PC-3 (cell line): Measurements from ENCODE around the gene ATP1A4. TPM values are rescaled to one million over a fixed set of nuclear protein-coding genes. Genes with fewer than 3 reads are reported as not detected.
A peak's percentile ranks its signal among the peaks of the same experiment; 100 is the strongest.

Experiments used
- ATAC-seq: fragments of 200-7000 bp; cut with Tn5 transposase; 2 replicates; pipeline ENCODE4 v1.9.1; 2020; ENCODE audit warnings: mild to moderate bottlenecking, moderate library complexity
- BruUV-seq: library from RNA; stranded (reverse); fragments of 400-500 nt; replicated peaks from 2 replicates; lab custom pipeline; 2021; lab: Mats Ljungman, UMichigan
- CTCF ChIA-PET: fragments of 300-600 bp; sonication (Branson Sonifier 250); formaldehyde crosslinking; loops from one replicate; lab custom pipeline; 2022; ENCODE audit warnings: antibody characterized with exemption; lab: Charles Lee
- POLR2A ChIA-PET: fragments of 300-600 bp; sonication (Branson Sonifier 250); formaldehyde crosslinking; loops from one replicate; lab custom pipeline; 2022; ENCODE audit warnings: antibody characterized with exemption; ENCODE audit not compliant: unreplicated experiment; lab: Charles Lee
- DNase-seq: peaks from one replicate; pipeline ENCODE4 v3.0.0-alpha.2; 2015
- H2AFZ ChIP-seq: fragments of 300-600 bp; sonication (generic); 2 replicates; pipeline ENCODE4 v1.6.0; 2016; ENCODE audit warnings: antibody characterized with exemption, low read length
- H3F3A ChIP-seq: fragments of 300-600 bp; sonication (generic); one replicate; pipeline ENCODE4 v1.6.0; 2017; ENCODE audit warnings: antibody characterized with exemption, low read length, control low read depth, mild to moderate bottlenecking; ENCODE audit not compliant: unreplicated experiment
- H3K27ac ChIP-seq: fragments of 300-600 bp; sonication (generic); 2 replicates; pipeline ENCODE4 v1.5.1; 2016; ENCODE audit warnings: mild to moderate bottlenecking, low read length
- H3K27me3 ChIP-seq: fragments of 300-600 bp; sonication (generic); 2 replicates; pipeline ENCODE4 v1.6.1; 2016; ENCODE audit warnings: low read length, mixed read lengths
- H3K36me3 ChIP-seq: fragments of 300-600 bp; sonication (generic); 2 replicates; pipeline ENCODE4 v1.6.1; 2016; ENCODE audit warnings: low read depth, mixed run types, low read length, mixed read lengths
- H3K4me1 ChIP-seq: fragments of 300-600 bp; sonication (generic); 2 replicates; pipeline ENCODE4 v1.5.1; 2016; ENCODE audit warnings: low read length; ENCODE audit not compliant: insufficient read depth
- H3K4me2 ChIP-seq: fragments of 300-600 bp; sonication (generic); 2 replicates; pipeline ENCODE4 v1.6.0; 2016; ENCODE audit warnings: low read length
- H3K4me3 ChIP-seq: fragments of 300-600 bp; sonication (generic); 2 replicates; pipeline ENCODE4 v1.5.1; 2016; ENCODE audit warnings: mild to moderate bottlenecking, low read length, mixed read lengths
- H3K79me2 ChIP-seq: fragments of 300-600 bp; sonication (generic); 2 replicates; pipeline ENCODE4 v1.6.1; 2017; ENCODE audit warnings: low read length, mixed read lengths
- H3K9ac ChIP-seq: fragments of 300-600 bp; sonication (generic); 2 replicates; pipeline ENCODE4 v1.6.0; 2016; ENCODE audit warnings: mild to moderate bottlenecking, low read length
- H3K9me2 ChIP-seq: fragments of 300-600 bp; sonication (generic); replicated peaks from 2 replicates; pipeline ENCODE4 v1.6.1; 2016; ENCODE audit warnings: mixed run types, low read length, mixed read lengths
- H3K9me3 ChIP-seq: fragments of 300-600 bp; sonication (generic); 2 replicates; pipeline ENCODE4 v1.6.1; 2016; ENCODE audit warnings: low read length, mixed read lengths
- H4K20me1 ChIP-seq: fragments of 300-600 bp; sonication (generic); 2 replicates; pipeline ENCODE4 v1.6.1; 2016; ENCODE audit warnings: low read length, mixed read lengths
- EZH2 ChIP-seq: fragments of 300-600 bp; sonication (generic); IDR thresholded peaks from one replicate; pipeline ENCODE4 v1.6.1; 2017; ENCODE audit warnings: antibody characterized with exemption, mild to moderate bottlenecking, low read length; ENCODE audit not compliant: unreplicated experiment
- EZH2phosphoT487 ChIP-seq: fragments of 300-600 bp; sonication (generic); IDR thresholded peaks from 2 replicates; pipeline ENCODE4 v1.6.1; 2018; ENCODE audit warnings: mild to moderate bottlenecking, antibody characterized with exemption, low read length, borderline replicate concordance
- intact Hi-C: fragments of 100-400 bp; cut with micrococcal nuclease; formaldehyde crosslinking; loops from 2 replicates; pipeline ENCODE4 v1.9.0; 2023
- total RNA-seq: library from RNA; depleted of rRNA; stranded (reverse); fragments of >200 nt; gene quantifications from 2 replicates; pipeline ENCODE4 v1.2.3, GENCODE V29; 2014
- TF ChIP-seq, protein P1 (sequence below): fragments of 300-600 bp; sonication (generic); conservative IDR thresholded peaks from 2 replicates; pipeline ENCODE4 v1.5.1; 2017; ENCODE audit warnings: antibody characterized with exemption, low read depth, mild to moderate bottlenecking, low read length

Gene ATP1A4
- total RNA-seq, 1 experiment from 2014 or later, result 0.04 TPM

GRCh38 chr1:160207118-160207650 is 55.8 kb downstream of the ATP1A4 start:
- intact Hi-C loops, result no loop called here
- BruUV-seq, result no TSS peak
- H3F3A ChIP-seq, result no peaks in the 10 kb centered on the region
- ChIA-PET POLR2A (no interaction called here), CTCF (no interaction called here)
- peaks cover 57% of the 10 kb centered on the region for H3K79me2 ChIP-seq
- no peak overlapping the region for H2AFZ ChIP-seq
- H3K9me3 ChIP-seq, result no peaks in the 10 kb centered on the region
- H3K27me3 ChIP-seq, result no peaks in the 10 kb centered on the region
- TF ChIP-seq EZH2phosphoT487 (no peak), EZH2 (no peak)
- TF ChIP-seq, protein P1, sequence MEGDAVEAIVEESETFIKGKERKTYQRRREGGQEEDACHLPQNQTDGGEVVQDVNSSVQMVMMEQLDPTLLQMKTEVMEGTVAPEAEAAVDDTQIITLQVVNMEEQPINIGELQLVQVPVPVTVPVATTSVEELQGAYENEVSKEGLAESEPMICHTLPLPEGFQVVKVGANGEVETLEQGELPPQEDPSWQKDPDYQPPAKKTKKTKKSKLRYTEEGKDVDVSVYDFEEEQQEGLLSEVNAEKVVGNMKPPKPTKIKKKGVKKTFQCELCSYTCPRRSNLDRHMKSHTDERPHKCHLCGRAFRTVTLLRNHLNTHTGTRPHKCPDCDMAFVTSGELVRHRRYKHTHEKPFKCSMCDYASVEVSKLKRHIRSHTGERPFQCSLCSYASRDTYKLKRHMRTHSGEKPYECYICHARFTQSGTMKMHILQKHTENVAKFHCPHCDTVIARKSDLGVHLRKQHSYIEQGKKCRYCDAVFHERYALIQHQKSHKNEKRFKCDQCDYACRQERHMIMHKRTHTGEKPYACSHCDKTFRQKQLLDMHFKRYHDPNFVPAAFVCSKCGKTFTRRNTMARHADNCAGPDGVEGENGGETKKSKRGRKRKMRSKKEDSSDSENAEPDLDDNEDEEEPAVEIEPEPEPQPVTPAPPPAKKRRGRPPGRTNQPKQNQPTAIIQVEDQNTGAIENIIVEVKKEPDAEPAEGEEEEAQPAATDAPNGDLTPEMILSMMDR, result no peak
- peaks cover 28% of the 10 kb centered on the region for H3K36me3 ChIP-seq
- no peak overlapping the region; the same call in 1 of the 2 replicates for H3K4me3 ChIP-seq
- H3K9ac ChIP-seq, result no peak overlapping the region
- ATAC-seq (no peak), DNase-seq (no peak)
- no peaks in the 10 kb centered on the region for H3K9me2 ChIP-seq
- H4K20me1 ChIP-seq, result peaks cover 25% of the 10 kb centered on the region; the same call in 1 of the 2 replicates
- H3K4me1 ChIP-seq, result peaks cover 23% of the 10 kb centered on the region
- H3K27ac ChIP-seq, result no peak overlapping the region
- peak overlapping the region; percentile 84 for H3K4me2 ChIP-seq

DNA sequence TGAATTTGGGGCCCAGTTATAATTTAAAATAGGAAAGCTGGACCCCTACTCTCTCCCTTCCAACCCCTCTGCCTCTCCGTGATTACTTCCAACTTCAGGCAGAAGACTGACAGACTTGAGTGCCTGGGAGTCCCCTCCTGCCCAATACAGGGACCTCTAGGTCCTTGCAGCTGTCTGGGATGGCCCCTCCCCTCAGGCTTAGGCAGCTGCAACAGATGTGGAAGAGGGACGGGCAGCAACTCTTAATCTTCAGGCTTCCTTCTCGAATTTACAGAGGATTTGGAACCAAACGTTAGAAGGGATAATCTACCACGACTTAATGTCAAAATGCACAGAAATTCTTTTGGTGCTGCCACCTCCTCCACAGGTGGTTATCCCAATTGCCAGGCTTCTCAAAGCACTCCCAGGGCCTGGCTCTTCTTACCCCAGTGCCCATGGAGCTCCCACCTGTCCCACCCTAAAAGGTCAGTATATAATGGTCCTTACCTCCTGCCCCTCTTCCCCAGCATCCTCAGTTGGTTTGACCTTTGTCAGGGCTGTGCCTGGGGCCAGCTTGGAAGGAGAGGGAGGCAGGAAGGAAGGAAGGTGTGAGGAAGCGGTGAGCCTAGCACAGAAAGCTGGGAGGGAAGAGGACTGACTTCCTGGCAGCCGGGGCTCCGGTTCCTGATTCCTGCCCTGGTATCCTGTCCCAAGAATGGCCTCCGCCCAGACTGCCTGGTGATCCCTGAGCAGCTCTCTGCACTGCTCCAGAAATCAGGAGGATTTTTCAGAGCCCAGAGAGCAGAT is 56.6 kb downstream of the ATP1A4 start:
- no peaks in the 10 kb centered on the region for H3F3A ChIP-seq
- no peaks in the 10 kb centered on the region for H3K9me2 ChIP-seq
- peaks cover 27% of the 10 kb centered on the region; the same call in 1 of the 2 replicates for H4K20me1 ChIP-seq
- H3K36me3 ChIP-seq, result peaks cover 36% of the 10 kb centered on the region
- H3K27me3 ChIP-seq, result no peaks in the 10 kb centered on the region
- no peak for DNase-seq
- H2AFZ ChIP-seq, result no peak overlapping the region
- no peak overlapping the region for H3K4me3 ChIP-seq
- no peak for ATAC-seq
- no peak overlapping the region for H3K27ac ChIP-seq
- no peak overlapping the region for H3K9ac ChIP-seq
- no peaks in the 10 kb centered on the region for H3K9me3 ChIP-seq
- H3K4me2 ChIP-seq, result no peak overlapping the region
- POLR2A ChIA-PET, result no interaction called here
- BruUV-seq, result no TSS peak
- TF ChIP-seq, protein P1, result no peak
- TF ChIP-seq EZH2 (no peak), EZH2phosphoT487 (no peak)
- peaks cover 57% of the 10 kb centered on the region for H3K79me2 ChIP-seq
- CTCF ChIA-PET, result interaction anchor here (2.1 kb wide), 1 partner anchor 15 kb away, joined by 5 read pairs; no protein-coding TSS in a partner anchor
- intact Hi-C loops, result no loop called here
- H3K4me1 ChIP-seq, result peaks cover 23% of the 10 kb centered on the region
